Natural killer cell (primary cell): ENCODE measurements around the gene OS9. TPM values are rescaled to one million over a fixed set of nuclear protein-coding genes. Genes with fewer than 3 reads are reported as not detected.
A peak's percentile ranks its signal among the peaks of the same experiment; 100 is the strongest.

ENCODE experiments used
- ATAC-seq, 3 donors: fragments of 150-1000 bp in 2 of 3; fragments of 200-7000 bp in 1 of 3; cut with Tn5 transposase; 1 replicate in 1 of 3; 2 replicates in 2 of 3; pipeline ENCODE4 v1.10.0; 2021; ENCODE audit warnings: mild to moderate bottlenecking in 2 of 3, moderate library complexity in 2 of 3
- DNase-seq, 2 donors: peaks; one replicate each; pipeline versions ENCODE4 v3.0.0 to v3.0.0-alpha.2; 2013 to 2021; ENCODE audit warnings: mixed read lengths in 1 of 2
- H3K27ac ChIP-seq: one replicate; pipeline ENCODE4 v1.5.1; 2013; ENCODE audit warnings: mild to moderate bottlenecking, low read length
- H3K27me3 ChIP-seq: one replicate; pipeline ENCODE4 v1.6.1; 2013; ENCODE audit warnings: low read length; ENCODE audit not compliant: control insufficient read depth, insufficient read depth
- H3K36me3 ChIP-seq: one replicate; pipeline ENCODE4 v1.6.1; 2013; ENCODE audit warnings: low read length; ENCODE audit not compliant: control insufficient read depth, insufficient read depth
- H3K4me1 ChIP-seq: one replicate; pipeline ENCODE4 v1.6.1; 2013; ENCODE audit warnings: low read length; ENCODE audit not compliant: control insufficient read depth, insufficient read depth
- H3K4me3 ChIP-seq: one replicate; pipeline ENCODE4 v1.5.1; 2013; ENCODE audit warnings: low read length
- H3K9me3 ChIP-seq: one replicate; pipeline ENCODE4 v1.6.1; 2013; ENCODE audit warnings: low read length; ENCODE audit not compliant: control insufficient read depth, insufficient read depth
- H3K27ac Mint-ChIP-seq, 2 donors: one replicate each; pipeline ENCODE4 v1.8.0; 2022; ENCODE audit warnings: mild to moderate bottlenecking in 2 of 2, mixed read lengths in 2 of 2, moderate library complexity in 1 of 2
- H3K27me3 Mint-ChIP-seq, 2 donors: one replicate each; pipeline ENCODE4 v1.8.0; 2022; ENCODE audit warnings: low read depth in 2 of 2, mixed read lengths in 2 of 2
- H3K36me3 Mint-ChIP-seq: one replicate; pipeline ENCODE4 v1.8.0; 2022; ENCODE audit warnings: mixed read lengths
- H3K4me1 Mint-ChIP-seq, 2 donors: one replicate each; pipeline ENCODE4 v1.8.0; 2022; ENCODE audit warnings: mixed read lengths in 2 of 2
- H3K4me3 Mint-ChIP-seq: one replicate; pipeline ENCODE4 v1.8.0; 2022; ENCODE audit warnings: mild to moderate bottlenecking, moderate library complexity, mixed read lengths
- H3K9me3 Mint-ChIP-seq, 2 donors: one replicate each; pipeline ENCODE4 v1.8.0; 2022; ENCODE audit warnings: mixed read lengths in 2 of 2
- WGBS: methylation state at CpG from one replicate; pipeline ENCODE4 v1.1.7; 2013; ENCODE audit warnings: missing lambda C conversion rate; ENCODE audit not compliant: insufficient coverage; 5-methylcytosine and 5-hydroxymethylcytosine counted together
- intact Hi-C: fragments of 100-400 bp; cut with micrococcal nuclease; formaldehyde crosslinking; loops from one replicate; pipeline ENCODE4 v1.14.2; 2022
- total RNA-seq, 4 donors: library from RNA; stranded (reverse); fragments of 120-200 nt in 1 of 4; gene quantifications; one replicate each; pipeline versions ENCODE4 v1.2.3 to v1.2.4, GENCODE V29; 2013 to 2022
- TF ChIP-seq, protein P1 (sequence below): fragments of 200-600 bp; IDR thresholded peaks from one replicate; pipeline ENCODE4 v1.8.0; 2022; ENCODE audit warnings: antibody characterized with exemption

Gene OS9
- total RNA-seq, 3 donors from 2014 or later (not counting 1 experiment from before 2014, with no cell fraction given) = 185 to 221 (median 198) TPM

DNA sequence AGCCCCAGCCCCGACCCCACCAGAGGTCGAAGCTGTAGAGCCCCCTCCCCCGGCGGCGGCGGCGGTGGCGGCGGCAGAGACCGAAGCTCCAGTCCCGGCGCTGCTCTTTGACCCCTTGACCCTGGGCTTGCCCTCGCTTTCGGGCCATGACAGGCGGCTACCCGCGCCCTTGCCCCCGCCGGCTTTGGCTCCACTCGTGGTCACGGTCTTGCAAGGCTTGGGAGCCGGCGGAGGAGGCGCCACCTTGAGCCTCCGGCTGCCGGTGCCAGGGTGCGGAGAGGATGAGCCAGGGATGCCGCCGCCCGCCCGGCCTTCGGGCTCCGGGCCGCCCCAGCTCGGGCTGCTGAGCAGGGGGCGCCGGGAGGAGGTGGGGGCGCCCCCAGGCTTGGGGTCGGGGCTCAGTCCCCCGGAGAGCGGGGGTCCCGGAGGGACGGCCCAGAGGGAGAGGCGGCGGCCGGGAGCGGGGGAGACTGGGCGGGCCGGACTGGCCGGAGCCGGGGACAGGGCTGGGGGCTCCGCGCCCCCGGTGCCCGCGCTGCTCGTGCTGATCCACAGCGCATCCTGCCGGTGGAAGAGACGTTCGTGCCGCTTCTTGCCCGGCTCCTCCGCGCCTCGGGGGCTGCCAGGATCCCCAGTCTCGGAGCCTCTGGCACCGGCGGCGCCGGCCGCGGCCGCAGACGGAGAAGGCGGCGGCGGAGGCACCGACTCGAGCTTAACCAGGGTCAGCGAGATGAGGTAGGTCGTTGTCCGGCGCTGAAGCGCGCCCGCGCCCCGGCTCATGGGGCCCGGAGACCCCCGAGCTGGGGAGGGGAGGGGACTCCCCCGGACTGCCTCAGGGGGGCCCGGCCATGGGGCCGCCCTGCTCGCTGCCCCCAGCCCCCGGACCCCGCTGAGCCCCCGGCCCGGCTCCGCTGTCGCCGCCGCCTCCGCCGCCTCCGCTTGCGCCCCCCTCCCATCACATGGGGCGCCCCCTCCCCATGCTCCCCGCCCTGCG, 43.8 kb downstream of the OS9 start:
- 95% methylated on average over 95 of the region's 110 CpGs for WGBS
- H3K4me1 Mint-ChIP-seq = peaks cover 48 to 54% of the 10 kb centered on the region in 2 donors
- no peak overlapping the region for H3K27ac Mint-ChIP-seq
- TF ChIP-seq, protein P1, sequence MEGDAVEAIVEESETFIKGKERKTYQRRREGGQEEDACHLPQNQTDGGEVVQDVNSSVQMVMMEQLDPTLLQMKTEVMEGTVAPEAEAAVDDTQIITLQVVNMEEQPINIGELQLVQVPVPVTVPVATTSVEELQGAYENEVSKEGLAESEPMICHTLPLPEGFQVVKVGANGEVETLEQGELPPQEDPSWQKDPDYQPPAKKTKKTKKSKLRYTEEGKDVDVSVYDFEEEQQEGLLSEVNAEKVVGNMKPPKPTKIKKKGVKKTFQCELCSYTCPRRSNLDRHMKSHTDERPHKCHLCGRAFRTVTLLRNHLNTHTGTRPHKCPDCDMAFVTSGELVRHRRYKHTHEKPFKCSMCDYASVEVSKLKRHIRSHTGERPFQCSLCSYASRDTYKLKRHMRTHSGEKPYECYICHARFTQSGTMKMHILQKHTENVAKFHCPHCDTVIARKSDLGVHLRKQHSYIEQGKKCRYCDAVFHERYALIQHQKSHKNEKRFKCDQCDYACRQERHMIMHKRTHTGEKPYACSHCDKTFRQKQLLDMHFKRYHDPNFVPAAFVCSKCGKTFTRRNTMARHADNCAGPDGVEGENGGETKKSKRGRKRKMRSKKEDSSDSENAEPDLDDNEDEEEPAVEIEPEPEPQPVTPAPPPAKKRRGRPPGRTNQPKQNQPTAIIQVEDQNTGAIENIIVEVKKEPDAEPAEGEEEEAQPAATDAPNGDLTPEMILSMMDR = no peak
- DNase-seq (no peak), ATAC-seq (no peak)
- intact Hi-C loops = no loop called here
- no peak overlapping the region for H3K4me3 Mint-ChIP-seq
- H3K27me3 ChIP-seq = no peaks in the 10 kb centered on the region
- peaks cover 7% of the 10 kb centered on the region for H3K36me3 Mint-ChIP-seq
- H3K9me3 ChIP-seq = no peaks in the 10 kb centered on the region
- H3K4me1 ChIP-seq = peaks cover 37% of the 10 kb centered on the region
- H3K9me3 Mint-ChIP-seq = no peaks in the 10 kb centered on the region
- H3K4me3 ChIP-seq = no peak overlapping the region
- H3K36me3 ChIP-seq = peaks cover 50% of the 10 kb centered on the region
- H3K27me3 Mint-ChIP-seq = no peaks in the 10 kb centered on the region
- no peak overlapping the region for H3K27ac ChIP-seq

GRCh38 chr12:57738661-57739237, 44.8 kb downstream of the OS9 start, which contains the start of gene AGAP2:
TSS of gene AGAP2 (minus strand) at chr12:57738742. CDS start at chr12:57738246, 496 bp downstream.
- DNase-seq = no peak
- Mint-ChIP-seq H3K27me3 (no peaks in the 10 kb centered on the region), H3K27ac (peak within 1 kb of the TSS; percentile 85 to 93), H3K4me1 (peaks cover 48 to 54% of the 10 kb centered on the region in 2 donors), H3K9me3 (no peaks in the 10 kb centered on the region), H3K36me3 (peaks cover 7% of the 10 kb centered on the region), H3K4me3 (peak within 1 kb of the TSS; percentile 79)
- WGBS = 81% methylated on average over 32 of the region's 36 CpGs
- ATAC-seq = no peak
- Histone ChIP-seq H3K4me3 (no peak within 1 kb of the TSS), H3K27ac (peak within 1 kb of the TSS; percentile 89), H3K36me3 (peaks cover 40% of the 10 kb centered on the region), H3K4me1 (peaks cover 37% of the 10 kb centered on the region), H3K9me3 (no peaks in the 10 kb centered on the region), H3K27me3 (no peaks in the 10 kb centered on the region)
- intact Hi-C loops = no loop called here
- TF ChIP-seq, protein P1 = no peak

DNA sequence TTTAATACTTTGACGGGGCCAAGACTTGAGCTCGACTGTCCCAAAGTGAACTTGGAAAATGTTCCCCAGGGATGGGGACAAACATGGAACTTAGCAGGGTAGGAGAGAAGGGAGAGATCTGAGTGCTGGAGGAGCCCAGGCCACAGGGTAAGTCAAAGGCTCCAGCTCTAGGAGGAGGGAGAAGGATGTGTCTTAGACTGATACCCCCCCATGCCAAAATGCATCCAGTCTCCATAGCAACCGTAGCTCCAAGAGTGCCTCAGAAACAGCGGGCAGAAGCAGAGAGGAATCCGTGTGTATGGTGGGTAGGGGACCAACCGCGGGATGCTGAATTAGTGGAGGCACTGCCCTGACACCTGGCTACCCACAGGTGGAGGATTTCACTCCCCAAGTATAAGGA, 45.5 kb downstream of the OS9 start:
- H3K4me1 Mint-ChIP-seq = peaks cover 52 to 58% of the 10 kb centered on the region in 2 donors
- ATAC-seq = no peak
- Histone ChIP-seq H3K4me3 (no peak overlapping the region), H3K36me3 (peaks cover 33% of the 10 kb centered on the region), H3K27ac (peak overlapping the region; percentile 89), H3K9me3 (no peaks in the 10 kb centered on the region), H3K4me1 (peaks cover 43% of the 10 kb centered on the region), H3K27me3 (no peaks in the 10 kb centered on the region)
- H3K27ac Mint-ChIP-seq = peak overlapping the region; percentile 85 to 93
- H3K27me3 Mint-ChIP-seq = no peaks in the 10 kb centered on the region
- TF ChIP-seq, protein P1 = no peak
- peak overlapping the region; percentile 79 for H3K4me3 Mint-ChIP-seq
- H3K9me3 Mint-ChIP-seq = no peaks in the 10 kb centered on the region
- WGBS = 93% methylated on average over 7 of the region's 7 CpGs
- H3K36me3 Mint-ChIP-seq = peaks cover 6% of the 10 kb centered on the region
- intact Hi-C loops = no loop called here
- DNase-seq = no peak
